GM21367 (cell line): Measurements from ENCODE around the gene GRIA4.

Experiments used
- ATAC-seq: cut with Tn5 transposase; IDR thresholded peaks from one replicate; pipeline ENCODE4 v1.9.1; 2021; ENCODE audit not compliant: unreplicated experiment

GRIA4 gene

GRCh38 chr11:105911454-105911853 is 301.6 kb downstream of the GRIA4 start:
- ATAC-seq: no peak

GRCh38 chr11:105912666-105913065 is 302.8 kb downstream of the GRIA4 start:
- ATAC-seq: no peak

GRCh38 chr11:105915021-105915420 is 305.1 kb downstream of the GRIA4 start:
- ATAC-seq: no peak

GRCh38 chr11:105918039-105918438 is 308.2 kb downstream of the GRIA4 start:
- no peak for ATAC-seq

DNA sequence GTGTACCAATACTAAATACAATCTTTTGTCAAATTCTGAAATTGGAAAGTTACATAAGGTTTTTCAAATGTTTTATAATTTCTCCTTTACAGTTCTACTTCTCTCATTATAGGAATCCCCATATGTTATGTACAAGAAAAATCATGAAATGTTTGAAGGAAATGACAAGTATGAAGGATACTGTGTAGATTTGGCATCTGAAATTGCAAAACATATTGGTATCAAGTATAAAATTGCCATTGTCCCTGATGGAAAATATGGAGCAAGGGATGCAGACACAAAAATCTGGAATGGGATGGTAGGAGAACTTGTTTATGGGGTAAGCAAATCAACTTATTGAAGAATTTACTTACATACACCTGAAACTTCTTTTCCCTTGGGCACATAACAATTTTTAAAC is 308.7 kb downstream of the GRIA4 start:
- no peak for ATAC-seq

DNA sequence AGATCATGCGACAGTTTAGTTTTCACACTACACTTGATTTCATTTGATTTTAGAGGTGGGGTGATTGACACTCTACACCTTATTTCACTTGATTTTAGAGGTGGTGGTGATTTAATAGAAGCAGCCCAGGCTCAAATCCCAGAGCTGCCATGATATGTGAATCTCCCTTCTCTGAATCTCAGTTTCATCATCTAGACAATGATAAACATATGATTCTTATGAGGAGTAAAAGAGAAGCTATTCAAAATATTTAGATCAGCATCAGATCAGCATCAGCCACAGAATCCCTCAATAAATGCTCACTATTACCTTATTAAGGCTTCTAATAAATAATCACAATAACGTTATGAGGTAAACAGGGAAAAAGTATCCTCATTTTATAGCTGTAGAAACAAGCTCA is 313.4 kb downstream of the GRIA4 start:
- ATAC-seq: no peak

- no peak for ATAC-seq
Observed at GRCh38 chr11:105923807-105924206, 313.9 kb downstream of the GRIA4 start.

GRCh38 chr11:105929084-105929955 is 319.4 kb downstream of the GRIA4 start:
- ATAC-seq: no peak

- ATAC-seq: no peak
Observed at GRCh38 chr11:105933695-105934094, 323.8 kb downstream of the GRIA4 start.

DNA sequence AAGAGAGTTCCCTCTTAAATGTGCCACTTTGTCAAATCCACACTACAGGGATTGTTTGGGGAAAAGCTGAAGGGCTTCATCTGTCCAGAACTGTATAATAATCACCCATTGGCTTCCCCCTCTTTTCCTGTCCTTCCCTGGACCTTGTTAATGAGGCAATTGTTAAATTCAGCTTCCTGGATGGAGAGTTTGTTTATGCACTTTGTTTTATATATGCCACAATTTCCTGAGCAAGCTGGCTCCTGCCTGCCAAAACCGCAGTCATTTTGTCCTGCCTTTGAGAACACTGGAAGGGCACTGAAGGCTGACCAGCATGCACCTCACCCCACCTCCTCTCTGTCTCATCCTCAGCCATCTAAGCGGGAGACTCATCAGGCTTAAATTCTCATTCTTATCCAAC is 325.9 kb downstream of the GRIA4 start:
- ATAC-seq: no peak

DNA sequence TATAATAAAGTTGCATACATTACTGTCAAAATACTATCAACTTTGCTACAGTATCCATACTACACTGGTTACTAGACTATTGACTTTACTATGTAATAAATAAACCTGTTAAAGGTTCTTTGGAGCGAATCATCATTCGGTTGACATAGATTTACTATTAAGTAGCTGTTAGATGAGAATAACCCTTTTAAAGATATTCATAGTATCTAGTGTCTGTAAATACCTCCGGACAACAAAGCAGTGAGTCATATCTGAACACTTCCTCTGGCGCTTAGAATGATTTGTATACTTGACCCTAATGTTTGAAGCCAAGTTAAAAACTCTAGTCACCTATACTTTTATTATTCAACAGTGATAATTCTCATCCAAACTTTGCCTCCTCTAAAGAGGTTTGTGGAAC is 327.5 kb downstream of the GRIA4 start:
- ATAC-seq: no peak

DNA sequence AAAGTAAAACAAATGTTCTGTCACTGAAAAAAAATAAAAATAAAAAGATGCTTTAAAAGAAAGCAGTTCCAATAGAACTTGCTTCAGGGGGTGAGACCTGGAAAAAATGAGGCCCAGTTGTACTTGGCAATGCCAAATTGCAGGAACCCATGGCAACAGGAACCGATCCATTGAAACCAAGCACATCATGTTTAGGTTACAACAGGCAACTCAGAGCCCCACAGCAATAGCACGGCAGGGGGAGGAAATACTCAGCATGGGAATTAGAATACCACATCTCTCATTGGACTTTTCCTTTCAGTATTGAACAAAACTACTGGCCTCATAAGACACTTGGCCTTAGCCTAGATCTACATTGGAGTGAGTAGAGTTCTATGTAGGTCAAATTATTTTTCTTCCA is 327.9 kb downstream of the GRIA4 start:
- no peak for ATAC-seq

DNA sequence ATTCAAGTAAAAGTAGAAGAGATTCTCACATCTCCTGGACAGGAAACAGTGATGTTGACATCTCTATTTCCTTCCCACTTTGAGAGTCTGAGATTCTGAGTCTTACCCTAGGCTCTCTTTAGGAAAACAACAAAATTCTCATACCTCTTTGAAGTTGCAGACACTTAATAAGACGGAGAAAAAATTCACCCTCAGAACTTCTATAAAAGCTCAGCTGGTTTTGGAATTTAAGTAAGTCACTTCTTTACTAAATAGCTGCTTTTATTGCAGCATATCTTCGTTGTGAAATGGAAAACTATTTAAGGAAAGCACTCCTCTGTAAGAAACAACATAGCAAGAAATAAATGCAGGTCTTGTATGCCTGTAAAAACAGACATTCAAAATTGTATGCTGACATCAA is 333.0 kb downstream of the GRIA4 start:
- ATAC-seq: no peak

DNA sequence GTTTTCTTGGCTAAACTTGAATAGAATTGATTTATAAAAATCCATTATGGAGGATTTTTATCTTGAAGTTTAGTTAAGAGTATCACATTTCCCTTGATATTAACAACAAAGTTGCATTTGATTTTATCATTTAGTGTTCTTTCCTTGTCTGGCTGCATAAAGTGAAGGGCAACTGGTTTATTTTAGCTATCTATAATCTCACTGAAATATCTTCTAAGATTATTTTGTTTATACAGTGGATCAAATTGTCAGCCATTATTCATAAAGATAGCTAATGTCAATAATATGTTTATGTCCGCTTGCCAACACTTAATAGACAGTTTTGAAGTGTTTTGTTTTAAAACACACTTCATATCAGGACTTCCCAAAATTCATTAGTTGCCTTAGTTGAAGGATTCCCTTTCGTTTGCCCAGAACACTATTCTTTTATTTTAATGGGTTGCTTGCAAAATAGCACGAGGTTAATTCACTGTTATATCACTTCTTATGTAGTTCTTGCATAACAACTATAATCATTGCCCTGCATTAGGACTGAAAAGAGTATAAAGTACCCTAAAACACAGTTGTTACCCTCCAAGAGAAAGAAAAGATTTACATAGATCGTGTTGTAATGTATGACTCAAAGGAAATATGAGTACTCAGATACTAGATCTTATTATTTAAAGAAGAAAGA is 339.2 kb downstream of the GRIA4 start:
- ATAC-seq: no peak

DNA sequence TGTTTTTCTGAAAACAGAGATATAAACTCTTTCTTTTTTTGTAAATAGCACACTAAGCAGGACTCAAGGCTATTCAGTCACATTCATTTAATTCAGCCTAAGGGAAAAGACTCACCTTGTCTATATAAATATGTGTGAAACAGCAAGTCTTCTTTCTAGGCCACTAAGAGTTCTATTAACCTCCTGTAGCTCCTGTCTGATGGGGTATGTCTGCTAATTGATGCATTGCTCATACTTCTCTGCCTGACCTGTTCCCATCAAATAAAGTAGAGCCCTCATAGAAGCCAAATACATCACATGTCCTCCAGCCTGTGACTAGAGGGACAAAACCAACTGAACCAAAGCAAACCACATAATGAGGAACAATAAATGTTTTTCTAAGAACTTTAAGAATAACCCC is 344.0 kb downstream of the GRIA4 start:
- ATAC-seq: no peak

DNA sequence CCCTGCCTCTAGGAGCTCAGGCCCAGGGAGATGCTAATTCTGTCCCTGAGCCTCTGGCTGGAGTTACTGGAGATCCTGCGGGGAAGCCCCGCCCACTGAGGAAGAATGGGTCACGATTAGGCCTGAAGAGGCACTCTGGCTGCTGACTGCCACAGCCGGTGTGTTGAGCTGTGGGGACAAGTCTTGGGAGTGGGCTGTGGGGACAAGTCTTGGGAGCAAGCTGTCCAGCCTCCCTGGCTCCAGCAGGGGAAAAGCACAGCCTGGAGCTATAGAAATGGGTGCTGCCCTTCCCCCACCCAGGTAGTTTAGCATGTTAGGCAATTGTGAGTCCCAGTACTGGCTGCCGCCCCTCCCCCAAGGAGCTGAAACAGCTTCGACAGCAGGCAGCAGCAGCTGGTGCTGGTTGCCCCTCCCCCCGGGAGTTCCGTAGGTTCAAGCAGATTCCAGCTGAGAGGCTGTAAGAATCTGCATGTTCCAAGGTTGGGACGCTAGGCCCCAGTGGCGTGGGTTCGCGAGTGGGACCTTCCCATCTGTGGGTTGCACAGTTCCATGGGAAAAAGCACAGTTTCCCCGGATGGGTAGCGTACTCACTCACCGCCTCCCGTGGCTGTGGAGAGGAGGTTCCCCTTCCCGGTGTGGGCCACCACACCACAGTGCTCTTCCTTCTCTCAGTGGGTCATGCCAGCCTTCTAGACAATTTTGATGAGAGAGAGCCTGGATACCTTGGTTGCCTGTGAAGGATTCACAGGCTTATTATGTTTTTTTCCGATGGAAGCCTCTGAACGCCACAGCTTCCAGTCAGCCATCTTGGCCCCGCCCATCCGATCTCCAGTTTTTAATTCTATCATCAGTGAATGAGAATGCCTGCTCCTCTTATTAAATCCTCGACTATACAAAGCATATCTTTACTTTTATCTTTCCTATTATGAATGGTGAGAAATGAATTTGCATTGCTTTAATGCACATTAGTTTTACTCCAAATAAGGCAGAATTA is 350.7 kb downstream of the GRIA4 start:
- no peak for ATAC-seq

GRCh38 chr11:105968021-105968697 is 358.3 kb downstream of the GRIA4 start:
- ATAC-seq: no peak

GRCh38 chr11:105969756-105970155 is 359.9 kb downstream of the GRIA4 start:
- ATAC-seq: no peak

GRCh38 chr11:105975128-105975527 is 365.3 kb downstream of the GRIA4 start:
- ATAC-seq: no peak

DNA sequence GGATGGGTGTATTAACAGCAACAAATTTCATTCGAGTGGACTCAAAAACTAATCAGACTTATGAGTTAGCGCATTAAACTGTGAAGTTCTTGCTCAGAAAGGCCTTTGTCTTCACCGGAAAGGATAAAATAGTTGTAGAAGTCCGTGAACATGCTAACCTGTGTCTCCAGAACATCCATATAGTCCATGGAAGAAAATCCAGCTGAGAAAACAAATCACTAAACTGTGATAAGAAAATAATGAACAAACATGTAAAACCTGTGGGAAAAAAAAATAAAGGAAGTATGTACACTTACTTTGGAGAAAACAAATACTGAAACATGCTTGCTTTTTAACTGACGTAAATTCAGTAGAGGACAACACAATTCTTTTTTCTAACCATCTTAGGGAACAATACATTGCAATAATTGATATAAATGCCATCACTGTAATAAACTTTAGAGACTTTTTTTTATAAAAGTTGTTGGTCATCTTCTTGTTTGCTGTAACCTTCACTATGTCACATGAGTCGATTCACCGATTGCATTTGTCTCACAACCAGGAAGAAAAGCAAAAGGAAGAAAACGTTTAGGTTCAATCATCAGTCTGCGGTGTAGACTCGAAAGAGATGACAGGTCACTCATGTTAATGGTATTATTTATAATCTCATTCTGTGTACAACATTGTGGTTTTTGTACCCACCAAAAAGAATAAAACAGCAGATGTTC is 370.3 kb downstream of the GRIA4 start:
- ATAC-seq: no peak
